Dedifferentiated amniotic fluid mesenchymal stem cell (primary cell): ENCODE results near the gene MAGOH.
A peak's percentile ranks its signal among the peaks of the same experiment; 100 is the strongest.
"Not testable (repeated sequence)": the region's sequence is repeated elsewhere in the genome, so short reads cannot be mapped to it uniquely, and the experiment has no call there.

Experiments
- DNase-seq: peaks from one replicate; pipeline ENCODE4 v3.0.0-alpha.2; 2016; ENCODE audit errors: extremely low spot score

The MAGOH gene

DNA sequence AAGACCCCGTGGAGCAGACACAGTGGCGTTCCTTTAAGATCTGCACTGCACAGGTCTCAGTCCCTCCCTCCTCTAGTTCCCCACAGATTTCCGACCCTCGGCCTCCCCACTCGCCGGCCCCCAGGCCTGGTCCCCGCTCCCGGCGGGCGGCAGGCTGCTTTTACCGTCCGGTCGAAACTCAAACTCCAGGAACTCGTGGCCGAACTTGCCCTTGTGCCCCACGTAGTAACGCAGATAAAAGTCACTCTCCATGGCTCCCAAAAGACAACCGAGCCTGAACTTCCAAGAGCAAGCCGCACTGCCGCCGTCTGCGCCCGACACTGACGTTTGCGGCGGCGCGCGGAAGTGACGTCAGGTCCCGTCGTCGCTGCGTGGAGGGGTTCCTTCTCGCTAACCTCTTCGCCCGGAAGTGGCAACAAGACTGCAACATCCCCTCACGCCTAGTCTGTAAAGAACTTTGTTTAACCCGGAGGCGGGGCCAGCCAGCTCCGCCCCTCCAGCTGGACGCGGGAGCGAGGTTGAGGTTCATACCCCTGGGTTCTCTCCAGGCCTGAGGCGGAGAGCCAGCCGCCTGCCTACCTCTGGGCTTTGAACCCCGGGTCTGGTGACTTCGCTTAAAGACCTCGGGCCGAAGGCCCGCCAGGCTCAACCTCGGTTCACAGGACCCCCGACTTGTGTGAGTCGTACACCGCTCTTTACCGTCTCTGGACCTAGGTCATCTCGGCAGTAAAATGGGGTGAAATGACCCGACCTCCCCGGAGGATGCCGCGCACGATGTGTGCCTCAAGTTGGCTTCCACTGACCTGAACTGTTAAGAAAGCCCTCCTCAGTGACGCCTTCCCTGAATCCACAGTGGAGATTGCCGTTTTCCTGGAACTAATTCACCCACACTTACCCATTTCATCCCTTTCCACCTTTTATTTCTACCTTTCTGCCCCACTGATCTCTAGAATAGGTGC lies at the start of gene MAGOH:
TSS of gene MAGOH (minus strand) at position 322 of the 959 bp plus-strand sequence. CDS start at position 252, 70 bp downstream.
- DNase-seq: peak; percentile 98

- DNase-seq: no peak
Measured at GRCh38 chr1:53286955-53287354, 48.6 kb upstream of the MAGOH start.

- no peak for DNase-seq
Measured at GRCh38 chr1:53285969-53286760, 47.8 kb upstream of the MAGOH start.

- DNase-seq: no peak
Measured at GRCh38 chr1:53285546-53285945, 47.2 kb upstream of the MAGOH start.

GRCh38 chr1:53284224-53285020 lies 46.1 kb upstream of the MAGOH start:
- DNase-seq: no peak

GRCh38 chr1:53283156-53283555 lies 44.8 kb upstream of the MAGOH start:
- DNase-seq: not testable (repeated sequence)

GRCh38 chr1:53281133-53281532 lies 42.8 kb upstream of the MAGOH start:
- no peak for DNase-seq

DNA sequence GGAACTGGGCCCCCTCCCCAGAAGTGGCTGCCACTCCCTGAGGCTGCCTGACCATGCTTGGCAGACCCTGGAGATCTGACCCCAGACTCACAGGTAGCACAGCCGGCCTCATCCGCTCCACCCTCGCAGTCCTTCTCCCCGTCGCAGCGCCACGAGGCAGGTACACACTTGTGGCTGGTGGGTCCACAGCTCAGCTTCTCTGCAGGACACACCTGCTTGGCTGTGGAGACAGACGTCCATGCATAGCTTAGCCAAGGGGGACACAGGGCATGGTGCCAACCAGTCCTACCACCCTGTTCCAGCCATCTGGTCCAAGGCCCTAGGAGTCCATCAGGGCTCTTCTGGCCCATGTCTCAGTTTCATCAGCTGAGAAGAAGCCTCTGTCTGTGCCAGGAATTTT lies 42.2 kb upstream of the MAGOH start:
- no peak for DNase-seq

DNA sequence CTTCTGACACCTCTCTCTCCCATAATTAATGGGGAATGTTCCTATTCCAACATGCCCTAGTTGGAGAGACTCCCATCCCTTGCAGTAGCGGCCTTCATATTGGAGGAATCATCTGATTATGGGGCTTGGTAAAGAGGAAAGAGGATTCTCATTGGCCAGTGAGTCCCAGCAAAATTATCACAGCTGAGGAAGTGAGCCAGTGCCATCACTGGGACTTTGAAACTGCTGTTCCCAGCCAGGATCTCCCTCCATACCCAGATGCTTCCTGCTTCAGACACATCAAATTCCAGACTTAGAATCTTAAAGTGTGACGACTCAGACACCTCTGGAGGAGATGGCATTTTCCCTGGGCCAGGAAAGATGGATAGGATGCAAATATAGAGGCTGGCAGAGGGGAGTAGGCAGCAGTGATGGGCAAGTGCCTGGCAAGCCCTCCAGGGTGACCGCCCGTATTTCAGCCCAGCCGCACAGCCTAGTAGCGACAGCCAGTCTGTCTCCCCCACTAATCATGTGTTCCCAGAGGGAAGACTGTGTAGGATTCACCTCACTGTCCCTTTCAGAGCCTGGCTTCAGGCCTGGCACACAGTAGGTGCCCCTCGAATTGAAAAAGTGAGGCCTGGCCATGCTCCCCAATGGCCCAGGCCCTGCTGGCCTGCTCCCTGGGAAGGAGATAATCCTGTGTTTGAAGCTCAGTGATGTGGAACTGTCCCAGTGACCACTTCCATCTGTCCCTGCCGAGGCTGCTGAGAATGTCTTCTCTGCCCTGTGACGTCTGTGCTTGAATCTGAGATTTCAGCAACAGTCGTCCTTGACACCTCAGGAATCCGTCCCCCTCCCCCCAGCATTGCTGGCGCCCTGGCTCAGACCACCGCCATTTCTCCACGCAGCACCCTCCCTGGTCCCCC lies 41.2 kb upstream of the MAGOH start:
- no peak for DNase-seq

DNA sequence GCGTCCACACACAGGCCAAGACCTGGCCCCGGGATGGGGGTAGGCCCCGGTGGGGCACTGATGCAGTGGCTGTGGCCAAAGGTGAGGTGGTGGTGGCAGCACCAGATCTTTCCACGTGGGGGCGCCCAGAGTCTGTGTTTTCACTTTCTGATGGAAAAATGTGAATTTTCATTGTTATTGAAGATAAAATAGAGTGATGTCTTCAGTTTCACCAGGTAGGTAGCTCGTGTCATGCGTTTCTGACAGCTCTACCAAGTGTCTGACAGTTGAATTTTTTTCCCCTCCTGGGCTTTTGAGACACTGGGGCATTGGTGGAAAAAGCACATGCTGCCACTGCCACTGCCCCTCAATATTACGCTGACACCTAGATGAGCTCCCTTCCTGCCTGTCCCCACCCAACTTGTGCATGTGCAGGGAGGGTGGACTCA lies 40.0 kb upstream of the MAGOH start:
- peak; percentile 29 for DNase-seq

GRCh38 chr1:53277326-53277725 lies 39.0 kb upstream of the MAGOH start:
- DNase-seq: no peak

- DNase-seq: no peak
Measured at GRCh38 chr1:53276902-53277281, 38.6 kb upstream of the MAGOH start.

- DNase-seq: no peak
Measured at GRCh38 chr1:53276153-53276901, 38.0 kb upstream of the MAGOH start.

- no peak for DNase-seq
Measured at GRCh38 chr1:53275566-53275965, 37.2 kb upstream of the MAGOH start.

GRCh38 chr1:53274541-53275185 lies 36.3 kb upstream of the MAGOH start:
- no peak for DNase-seq

- no peak for DNase-seq
Measured at GRCh38 chr1:53274026-53274425, 35.7 kb upstream of the MAGOH start.

DNA sequence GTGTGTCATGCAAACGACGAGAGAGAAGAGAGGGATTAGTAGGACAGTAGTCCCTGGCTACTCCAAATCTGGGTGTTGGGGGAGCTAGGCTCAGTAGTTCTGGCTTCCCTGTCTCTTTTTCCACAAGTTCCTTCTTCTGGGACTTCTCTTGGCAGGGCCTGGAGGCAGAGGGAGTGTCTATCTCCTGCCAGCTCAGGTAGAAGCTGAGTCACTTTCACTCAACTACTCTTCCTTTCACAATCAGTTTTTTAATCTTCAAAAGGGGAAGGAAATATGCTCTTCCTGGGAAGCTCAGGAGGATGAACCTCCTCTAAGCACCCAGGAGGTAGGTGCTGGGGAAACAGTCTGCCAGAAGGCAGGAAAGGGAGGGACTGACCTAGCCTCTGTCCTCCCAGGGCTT lies 35.2 kb upstream of the MAGOH start:
- no peak for DNase-seq

DNA sequence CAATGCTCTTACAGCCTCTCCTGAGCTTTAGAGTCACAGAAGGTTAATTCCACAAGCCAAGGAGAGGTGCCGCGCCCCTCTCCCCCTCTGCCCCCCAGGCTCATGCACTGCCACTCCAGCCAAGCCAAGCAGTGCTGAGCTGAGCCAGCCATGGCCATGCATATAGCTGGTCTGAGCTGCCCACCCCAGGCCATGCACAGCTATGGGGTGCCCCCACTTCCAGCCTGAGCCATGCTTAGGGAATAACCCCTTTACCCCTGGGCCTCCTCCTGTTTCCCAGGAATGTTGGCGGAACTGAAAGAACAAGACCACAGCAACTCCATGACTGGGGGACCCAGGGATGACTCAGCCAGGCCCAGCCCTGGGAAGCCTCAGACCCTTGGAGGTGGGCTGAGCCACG lies 34.0 kb upstream of the MAGOH start:
- DNase-seq: no peak

DNA sequence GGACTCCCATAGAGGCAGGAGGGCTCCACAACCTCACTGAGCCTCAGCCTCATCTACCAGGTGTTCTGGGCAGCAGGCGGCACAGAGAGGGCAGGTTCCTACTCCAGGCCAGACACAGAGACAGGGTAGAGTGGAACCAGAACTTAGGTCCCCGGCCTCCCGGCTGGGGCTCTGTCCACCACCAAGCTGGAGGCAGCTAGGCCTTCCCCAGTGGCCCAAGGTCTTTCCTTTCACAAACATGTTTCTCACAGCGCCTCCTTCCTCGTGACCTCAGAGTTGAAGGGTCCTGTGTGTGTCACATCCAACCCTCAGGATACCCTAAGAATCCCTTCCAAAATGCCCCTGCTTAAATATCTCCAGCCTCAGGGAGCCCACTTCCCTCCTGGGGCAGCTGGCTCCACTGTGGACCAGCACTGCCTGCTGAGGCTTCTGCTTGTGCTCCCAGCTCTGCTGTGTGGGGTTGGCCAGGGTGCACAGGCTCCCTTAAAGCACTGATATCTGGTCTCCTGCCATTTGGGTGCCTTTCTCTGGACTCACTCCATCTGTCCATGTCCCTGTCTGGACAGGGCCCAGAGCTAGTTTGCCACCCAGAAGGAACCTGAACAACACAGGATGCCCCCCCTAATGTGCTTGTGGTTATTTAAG lies 33.2 kb upstream of the MAGOH start:
- DNase-seq: no peak
